Peyer's patch (tissue), 4 donors: Measurements from ENCODE around the gene PLA2G2D.

Source experiments
- CTCF ChIP-seq, 6 experiments: fragments of 450-650 bp in 4 of 6; fragments of 200-600 bp in 2 of 6; sonication (generic) in 1 of 6; IDR thresholded peaks; one replicate each; pipeline ENCODE4 v1.5.1; 2017 to 2019; ENCODE audit warnings: antibody characterized with exemption in 6 of 6, mild to moderate bottlenecking in 3 of 6, moderate library complexity in 1 of 6
- POLR2A ChIP-seq, 2 donors: fragments of 450-650 bp; IDR thresholded peaks; one replicate each; pipeline ENCODE4 v1.5.1; 2017; ENCODE audit warnings: antibody characterized with exemption in 2 of 2, mild to moderate bottlenecking in 2 of 2, moderate library complexity in 2 of 2

- no peak for TF ChIP-seq CTCF (IDR thresholded peaks at IDR 0.05)
- no peak for TF ChIP-seq POLR2A (IDR thresholded peaks at IDR 0.05)
These were observed 20.7 kb upstream of the PLA2G2D start for GRCh38 chr1:20139776-20140612.
